GM12878 (cell line): ENCODE measurements around the gene DAAM1. TPM values are rescaled to one million over a fixed set of nuclear protein-coding genes. Genes with fewer than 3 reads are reported as not detected.

Experiments
- ATAC-seq: fragments of 200-7000 bp; cut with Tn5 transposase; 3 replicates; pipeline ENCODE4 v1.9.1; 2020; ENCODE audit warnings: mild to moderate bottlenecking, moderate library complexity
- BruUV-seq: library from RNA; stranded (reverse); fragments of 400-500 nt; replicated peaks from 2 replicates; lab custom pipeline; 2021; lab: Mats Ljungman, UMichigan
- CTCF ChIA-PET: fragments of 300-600 bp; sonication (Branson Sonifier 250); formaldehyde crosslinking; extraction: SDS; loops from one replicate; lab custom pipeline; 2021; ENCODE audit warnings: inconsistent platforms; lab: Yijun Ruan, JAX
- POLR2A ChIA-PET: fragments of 350-600 bp; formaldehyde crosslinking; extraction: SDS; loops from one replicate; lab custom pipeline; 2021; ENCODE audit warnings: inconsistent platforms; lab: Charles Lee
- RAD21 ChIA-PET: fragments of 300-600 bp; sonication (Branson Sonifier 250); formaldehyde crosslinking; loops from one replicate; lab custom pipeline; 2023; ENCODE audit warnings: antibody characterized with exemption; ENCODE audit not compliant: unreplicated experiment; lab: Charles Lee
- SMC1A ChIA-PET: fragments of 300-600 bp; sonication (Branson Sonifier 250); formaldehyde crosslinking; loops from one replicate; lab custom pipeline; 2023; ENCODE audit not compliant: unreplicated experiment, uncharacterized antibody; lab: Charles Lee
- DNase-seq: peaks from one replicate; pipeline ENCODE4 v3.0.0-alpha.2; 2011; ENCODE audit warnings: low read depth, low spot score
- FAIRE-seq: peaks from 3 replicates; lab custom pipeline; 2011; peaks lifted over from hg19 to GRCh38; lab: Jason Lieb, UNC
- H2AFZ ChIP-seq: 2 replicates; pipeline ENCODE4 v1.6.0; 2011; ENCODE audit warnings: low read depth, low read length, control low read depth; ENCODE audit not compliant: control insufficient read depth
- H3K27ac ChIP-seq: 2 replicates; pipeline ENCODE4 v1.5.1; 2011; ENCODE audit warnings: control low read depth; ENCODE audit not compliant: control insufficient read depth, insufficient read depth
- H3K27me3 ChIP-seq, 2 experiments: replicated peaks in 1 of 2; 2 replicates each; pipeline versions ENCODE4 v1.6.0 to v1.6.1; 2011; ENCODE audit warnings: low read length in 1 of 2; ENCODE audit not compliant: control insufficient read depth in 2 of 2, insufficient read depth in 2 of 2
- H3K36me3 ChIP-seq, 2 experiments: 2 replicates each; pipeline ENCODE4 v1.5.1; 2011; ENCODE audit warnings: low read length in 1 of 2; ENCODE audit not compliant: control insufficient read depth in 2 of 2, insufficient read depth in 2 of 2
- H3K4me1 ChIP-seq: 2 replicates; pipeline ENCODE4 v1.6.1; 2011; ENCODE audit warnings: mild to moderate bottlenecking, low read length, moderate library complexity, mixed read lengths; ENCODE audit not compliant: control insufficient read depth, insufficient read depth
- H3K4me2 ChIP-seq: 2 replicates; pipeline ENCODE4 v1.6.0; 2011; ENCODE audit warnings: control low read depth; ENCODE audit not compliant: control insufficient read depth, insufficient read depth
- H3K4me3 ChIP-seq: fragments of 200-600 bp; sonication (generic); 2 replicates; pipeline ENCODE4 v1.5.1; 2016
- H3K79me2 ChIP-seq: 2 replicates; pipeline ENCODE4 v1.6.0; 2011; ENCODE audit warnings: low read length; ENCODE audit not compliant: control insufficient read depth, insufficient read depth
- H3K9ac ChIP-seq: 2 replicates; pipeline ENCODE4 v1.8.0; 2011; ENCODE audit warnings: low read length, control low read depth, mixed read lengths; ENCODE audit not compliant: control insufficient read depth, insufficient read depth
- H3K9me3 ChIP-seq: replicated peaks from 3 replicates; pipeline ENCODE4 v1.5.1; 2011; ENCODE audit warnings: mild to moderate bottlenecking, low read length; ENCODE audit not compliant: control insufficient read depth, insufficient read depth
- H4K20me1 ChIP-seq: 2 replicates; pipeline ENCODE4 v1.6.0; 2011; ENCODE audit not compliant: control insufficient read depth, insufficient read depth
- EP300 ChIP-seq, 2 experiments: fragments of 150-350 bp in 1 of 2; IDR thresholded peaks; 2 replicates each; pipeline ENCODE4 v1.6.1; 2011 to 2012; ENCODE audit warnings: low read depth in 2 of 2, low read length in 2 of 2, borderline replicate concordance in 1 of 2, improper control_type of control experiment in 1 of 2, inconsistent platforms in 1 of 2; ENCODE audit not compliant: control insufficient read depth in 1 of 2
- ETV6 ChIP-seq, 2 experiments: fragments of 450-650 bp in 1 of 2; IDR thresholded peaks in 1 of 2; conservative IDR thresholded peaks in 1 of 2; 2 replicates each; pipeline ENCODE4 v1.6.1; 2014; ENCODE audit warnings: antibody characterized with exemption in 1 of 2, borderline replicate concordance in 1 of 2, low read depth in 1 of 2, mild to moderate bottlenecking in 1 of 2, moderate library complexity in 1 of 2
- NFYA ChIP-seq: IDR thresholded peaks from 2 replicates; pipeline ENCODE4 v1.6.1; 2011; ENCODE audit warnings: low read depth, mild to moderate bottlenecking, low read length, improper control_type of control experiment, borderline replicate concordance
- RELA ChIP-seq: fragments of 450-650 bp; IDR thresholded peaks from 2 replicates; pipeline ENCODE4 v1.8.0; 2014; ENCODE audit warnings: borderline replicate concordance; ENCODE audit not compliant: partially characterized antibody
- TCF3 ChIP-seq: IDR thresholded peaks from 2 replicates; pipeline ENCODE4 v1.6.1; 2012; ENCODE audit warnings: low read depth, mild to moderate bottlenecking, low read length, borderline replicate concordance; ENCODE audit not compliant: insufficient read depth
- WGBS: methylation state at CpG from one replicate; pipeline ENCODE4 v1.1.6; 2016; ENCODE audit warnings: low lambda C conversion rate; ENCODE audit not compliant: insufficient replicate concordance, insufficient coverage; ENCODE audit errors: missing lambda C conversion rate; 5-methylcytosine and 5-hydroxymethylcytosine counted together
- in situ Hi-C: fragments of 300-500 bp; cut with MboI; formaldehyde crosslinking; loops from 9 replicates; pipeline ENCODE4 v1.14.3; 2018; ENCODE audit warnings: mixed read lengths
- intact Hi-C: fragments of 100-400 bp; cut with micrococcal nuclease; formaldehyde crosslinking; loops from one replicate; pipeline ENCODE4 v1.14.2; 2022; ENCODE audit not compliant: unreplicated experiment
- polyA plus RNA-seq, 11 experiments: library from polyadenylated mRNA; depleted of rRNA in 4 of 11; unstranded in 6 of 11; stranded (reverse) in 5 of 11; fragments of >200 nt; fragmentation: Nextera tagmentation in 4 of 11; fragmentation: Illumina TruSeq in 1 of 11; extraction: Ambion mirVana in 4 of 11; extraction: Trizol in 1 of 11; gene quantifications; 1 replicate in 1 of 11; 2 replicates in 10 of 11; pipeline versions ENCODE4 v1.2.1 to v1.2.3, GENCODE V29; 2011 to 2016; ENCODE audit warnings: inconsistent platforms in 2 of 11, missing spikeins in 2 of 11, low read depth in 1 of 11
- total RNA-seq, 4 experiments: library from RNA; depleted of rRNA in 3 of 4; stranded (reverse); fragments of >200 nt in 3 of 4; fragmentation: Illumina TruSeq in 1 of 4; extraction: Trizol in 1 of 4; gene quantifications; 2 replicates each; pipeline versions ENCODE4 v1.2.1 to v1.2.3, GENCODE V29; 2013 to 2021
- TF ChIP-seq, protein P1 (sequence below): fragments of 450-650 bp; IDR thresholded peaks from 2 replicates; pipeline ENCODE4 v1.6.1; 2017; ENCODE audit warnings: borderline replicate concordance

DAAM1 gene
- total and polyA plus RNA-seq, 10 of the 15 experiments (the other 5 are each of a cell fraction or from before 2014, with no cell fraction given), result 13.8 to 32.4 (median 24.2) TPM

DNA sequence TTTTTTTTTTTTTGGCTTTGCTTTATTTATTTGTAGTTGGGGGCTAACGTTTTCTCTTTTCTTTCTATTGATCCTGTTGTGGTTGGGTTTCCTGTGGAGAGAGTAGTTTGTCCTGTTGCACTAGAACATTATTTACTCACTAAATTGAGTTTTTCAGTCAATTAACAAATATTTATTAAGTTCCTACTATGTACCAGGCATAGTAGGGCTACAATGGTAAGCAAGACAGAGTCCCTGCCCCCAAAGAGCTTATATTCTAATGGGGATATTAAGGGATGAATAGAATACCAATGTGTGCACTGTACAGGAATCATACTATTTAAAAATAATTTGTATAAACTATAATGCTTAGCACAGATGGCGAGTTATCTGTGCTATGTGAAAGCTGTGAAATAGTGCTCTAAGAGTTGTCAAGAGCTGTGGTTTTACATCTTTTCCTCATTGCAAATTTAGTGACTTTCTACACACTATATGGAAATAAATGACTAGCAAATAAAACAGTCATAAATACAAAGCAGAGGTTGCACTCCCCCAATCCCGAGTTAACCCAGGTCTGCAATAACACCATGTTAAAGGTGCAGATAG is 181.8 kb downstream of the DAAM1 start:
- Histone ChIP-seq H3K79me2 (no peaks in the 10 kb centered on the region), H4K20me1 (no peaks in the 10 kb centered on the region), H3K36me3 (no peaks in the 10 kb centered on the region; a peak in 1 of 4 replicates), H3K9me3 (no peaks in the 10 kb centered on the region)
- in situ Hi-C loops, result no loop called here
- FAIRE-seq, result no peak
- TF ChIP-seq TCF3 (no peak), NFYA (no peak), EP300 (IDR thresholded peaks at IDR 0.05; ENCODE audit: borderline replicate concordance in 1 of 2, control insufficient read depth in 1 of 2, low read depth in 2 of 2, low read length in 2 of 2) (no peak), ETV6 (conservative IDR thresholded peaks at IDR 0.05 in 1 of 2, IDR thresholded peaks at IDR 0.05 in 1 of 2; ENCODE audit: borderline replicate concordance in 1 of 2, low read depth in 1 of 2) (no peak), RELA (no peak)
- TF ChIP-seq, protein P1, sequence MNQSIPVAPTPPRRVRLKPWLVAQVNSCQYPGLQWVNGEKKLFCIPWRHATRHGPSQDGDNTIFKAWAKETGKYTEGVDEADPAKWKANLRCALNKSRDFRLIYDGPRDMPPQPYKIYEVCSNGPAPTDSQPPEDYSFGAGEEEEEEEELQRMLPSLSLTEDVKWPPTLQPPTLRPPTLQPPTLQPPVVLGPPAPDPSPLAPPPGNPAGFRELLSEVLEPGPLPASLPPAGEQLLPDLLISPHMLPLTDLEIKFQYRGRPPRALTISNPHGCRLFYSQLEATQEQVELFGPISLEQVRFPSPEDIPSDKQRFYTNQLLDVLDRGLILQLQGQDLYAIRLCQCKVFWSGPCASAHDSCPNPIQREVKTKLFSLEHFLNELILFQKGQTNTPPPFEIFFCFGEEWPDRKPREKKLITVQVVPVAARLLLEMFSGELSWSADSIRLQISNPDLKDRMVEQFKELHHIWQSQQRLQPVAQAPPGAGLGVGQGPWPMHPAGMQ, result no peak
- TF ChIP-seq, all 136 proteins: peak for 0
- WGBS, result 98% methylated on average over 2 of the region's 3 CpGs
- CTCF ChIA-PET, result interaction anchor here (0.6 kb wide), 1 partner anchor 1167 kb away, joined by 3 read pairs; no protein-coding TSS in a partner anchor
- SMC1A ChIA-PET, result interaction anchor here (0.9 to 1.3 kb wide), 4 partner anchors 25 to 64 kb away, joined by 3 to 5 read pairs (median 4); no protein-coding TSS in a partner anchor
- no peak overlapping the region for H3K27ac ChIP-seq
- RAD21 ChIA-PET, result interaction anchor here (0.6 to 1.0 kb wide), 2 partner anchors 19 to 120 kb away, joined by 3 to 4 read pairs; no protein-coding TSS in a partner anchor
- no peak overlapping the region for H3K9ac ChIP-seq
- H3K27me3 ChIP-seq, result no peaks in the 10 kb centered on the region
- no peak overlapping the region for H3K4me2 ChIP-seq
- H3K4me3 ChIP-seq, result no peak overlapping the region
- intact Hi-C loops, result no loop called here
- ATAC-seq, result no peak
- POLR2A ChIA-PET, result interaction anchor here (0.7 kb wide), 2 partner anchors 123 to 697 kb away, joined by 3 to 7 read pairs; no protein-coding TSS in a partner anchor
- DNase-seq, result no peak
- H3K4me1 ChIP-seq, result no peaks in the 10 kb centered on the region
- no TSS peak for BruUV-seq
- H2AFZ ChIP-seq, result no peak overlapping the region
